Measurements from ENCODE around the gene DTHD1.

Gene DTHD1

GRCh38 chr4:36285784-36286480 lies 4.5 kb downstream of the DTHD1 start:
- H3K4me1 ChIP-seq (ENCODE audit: insufficient read depth, low read length) = no peaks in the 10 kb centered on the region
- H3K9ac ChIP-seq (ENCODE audit: low read depth, low read length) = no peak overlapping the region
- H3K9me3 ChIP-seq (ENCODE audit: control insufficient read depth, insufficient read depth, low read length) = no peaks in the 10 kb centered on the region
- no peaks in the 10 kb centered on the region for H3K36me3 ChIP-seq (ENCODE audit: insufficient read depth, low read length)

GRCh38 chr4:36286481-36286871 lies 5.1 kb downstream of the DTHD1 start:
- H3K4me1 ChIP-seq (ENCODE audit: insufficient read depth, low read length) = no peaks in the 10 kb centered on the region
- no peak overlapping the region for H3K9ac ChIP-seq (ENCODE audit: low read depth, low read length)
- H3K9me3 ChIP-seq (ENCODE audit: control insufficient read depth, insufficient read depth, low read length) = no peaks in the 10 kb centered on the region
- H3K36me3 ChIP-seq (ENCODE audit: insufficient read depth, low read length) = no peaks in the 10 kb centered on the region

DNA sequence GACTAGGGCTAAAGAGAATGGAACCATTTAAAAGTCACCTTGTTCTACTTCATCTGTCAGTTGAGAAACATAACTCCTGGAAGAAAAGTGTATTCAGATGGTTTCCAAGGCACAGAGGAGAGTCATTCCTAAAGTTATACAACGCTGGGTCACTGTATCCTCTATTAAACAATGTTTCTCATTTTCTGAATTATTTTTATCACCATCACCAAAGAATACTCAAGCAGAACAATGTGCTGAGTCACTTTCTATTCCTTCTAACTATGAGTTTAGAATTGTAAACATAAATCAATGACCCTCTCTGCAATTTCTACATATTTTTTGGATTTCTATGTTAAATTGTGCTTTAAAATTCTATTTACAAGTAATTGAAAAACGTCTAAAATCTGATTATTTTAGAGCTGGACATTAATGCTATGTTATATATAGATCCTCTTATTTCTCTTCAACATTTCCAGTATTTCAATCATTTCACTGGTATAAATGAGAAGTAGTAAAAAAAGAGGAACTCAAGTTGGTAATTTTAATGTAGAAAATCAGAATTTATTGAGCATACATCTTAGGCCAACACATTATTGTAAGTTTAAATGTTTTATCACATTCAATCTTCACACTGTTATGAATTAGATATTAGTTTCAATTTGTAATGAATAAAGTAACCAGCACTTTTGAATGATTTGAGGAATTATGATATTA lies 7.5 kb downstream of the DTHD1 start:
- Histone ChIP-seq H3K9ac (ENCODE audit: low read depth, low read length) (no peak overlapping the region), H3K36me3 (ENCODE audit: insufficient read depth, low read length) (no peaks in the 10 kb centered on the region), H3K9me3 (ENCODE audit: control insufficient read depth, insufficient read depth, low read length) (no peaks in the 10 kb centered on the region), H3K4me1 (ENCODE audit: insufficient read depth, low read length) (no peaks in the 10 kb centered on the region)

DNA sequence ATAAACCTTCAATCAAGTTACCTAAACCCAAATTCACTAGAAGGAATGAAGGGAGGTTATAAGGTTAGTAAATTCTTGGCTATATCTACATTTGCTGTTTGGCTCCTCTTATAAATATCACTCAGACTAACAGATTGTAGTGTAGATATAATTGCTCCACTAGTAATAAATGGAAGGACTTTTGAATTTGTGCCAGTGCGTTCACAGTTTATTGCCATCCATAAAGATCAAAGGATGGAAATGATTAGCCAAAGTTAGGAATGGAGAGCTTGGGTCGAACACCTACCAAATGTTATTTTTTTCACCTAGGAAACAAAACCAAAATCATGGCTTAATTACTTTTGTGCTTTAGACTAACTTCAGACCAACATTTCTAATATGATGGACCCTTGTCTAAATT lies 9.2 kb downstream of the DTHD1 start:
- no peak overlapping the region for H3K9ac ChIP-seq (ENCODE audit: low read depth, low read length)

DNA sequence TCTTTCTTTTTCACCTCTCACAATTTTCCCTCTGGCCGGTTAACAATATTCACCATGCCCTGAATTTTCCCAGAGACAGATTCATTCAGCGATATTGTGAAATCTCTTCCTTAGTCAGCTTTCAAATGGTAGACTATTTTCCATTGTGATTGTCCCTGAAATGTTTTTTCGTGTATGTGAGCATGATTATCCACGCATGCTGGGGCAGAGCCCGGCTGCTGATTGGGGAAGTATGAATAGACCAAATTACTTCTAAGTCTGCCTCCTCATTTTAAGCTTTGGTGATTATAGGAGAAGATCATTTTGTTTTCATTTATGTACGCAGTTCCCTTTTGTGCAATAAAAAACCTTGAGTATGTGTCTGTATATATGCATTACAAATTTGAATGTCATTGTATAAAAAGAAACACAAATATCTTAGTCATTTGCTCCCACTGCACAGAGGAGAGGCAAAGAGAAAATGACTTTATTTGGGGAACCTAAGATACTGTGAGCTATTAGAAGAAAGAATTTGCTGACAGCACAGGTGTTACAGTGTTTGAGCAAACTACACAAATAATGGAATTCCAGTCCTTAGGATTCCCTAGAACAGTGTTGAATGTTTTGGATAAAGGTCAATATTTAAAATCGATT lies 11.3 kb downstream of the DTHD1 start:
- Histone ChIP-seq H3K4me1 (ENCODE audit: insufficient read depth, low read length) (no peaks in the 10 kb centered on the region), H3K36me3 (ENCODE audit: insufficient read depth, low read length) (no peaks in the 10 kb centered on the region), H3K9me3 (ENCODE audit: control insufficient read depth, insufficient read depth, low read length) (no peaks in the 10 kb centered on the region), H3K9ac (ENCODE audit: low read depth, low read length) (no peak overlapping the region)

More for the DNA sequence above, 9.2 kb downstream of the DTHD1 start:
- Histone ChIP-seq H3K36me3 (ENCODE audit: insufficient read depth, low read length) (no peaks in the 10 kb centered on the region), H3K4me1 (ENCODE audit: insufficient read depth, low read length) (no peaks in the 10 kb centered on the region), H3K9me3 (ENCODE audit: control insufficient read depth, insufficient read depth, low read length) (no peaks in the 10 kb centered on the region)

GRCh38 chr4:36301127-36301526 lies 19.7 kb downstream of the DTHD1 start:
- Histone ChIP-seq H3K4me1 (ENCODE audit: insufficient read depth, low read length) (no peaks in the 10 kb centered on the region), H3K36me3 (ENCODE audit: insufficient read depth, low read length) (no peaks in the 10 kb centered on the region), H3K9ac (ENCODE audit: low read depth, low read length) (no peak overlapping the region), H3K9me3 (ENCODE audit: control insufficient read depth, insufficient read depth, low read length) (no peaks in the 10 kb centered on the region)

DNA sequence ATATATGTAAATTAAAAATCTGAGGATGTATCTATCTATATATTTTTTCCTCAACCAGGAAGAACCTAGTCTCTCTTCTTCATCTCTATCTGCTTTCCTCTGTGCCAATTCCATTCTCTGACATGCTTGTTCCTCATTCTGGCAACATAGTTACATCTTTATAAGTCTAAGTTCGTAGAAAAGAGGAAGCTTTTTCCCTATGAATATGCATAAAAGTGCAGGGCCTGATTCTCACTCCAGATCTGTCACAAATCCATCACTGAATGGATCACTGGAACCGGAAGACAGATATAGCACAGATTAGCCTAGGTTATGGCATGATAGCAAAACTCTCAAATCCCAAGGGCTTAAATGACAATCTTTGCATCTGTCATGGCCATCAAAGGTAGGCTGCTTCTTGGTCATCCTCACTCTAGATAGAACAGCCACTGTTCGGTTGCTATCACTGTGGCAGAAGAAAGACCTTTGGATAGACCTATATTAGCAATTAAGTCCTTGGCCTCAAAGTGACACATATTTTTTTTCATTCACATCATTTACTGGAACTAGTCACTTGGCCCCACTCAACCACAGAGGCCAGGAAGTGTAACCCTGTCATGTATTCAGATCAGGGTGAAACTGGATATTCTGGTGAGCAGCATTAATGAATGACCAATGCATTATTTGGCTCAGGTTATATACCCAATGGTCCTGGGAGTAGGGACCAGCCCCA lies 22.2 kb downstream of the DTHD1 start:
- no peak overlapping the region for H3K9ac ChIP-seq (ENCODE audit: low read depth, low read length)
- no peaks in the 10 kb centered on the region for H3K9me3 ChIP-seq (ENCODE audit: control insufficient read depth, insufficient read depth, low read length)
- no peaks in the 10 kb centered on the region for H3K36me3 ChIP-seq (ENCODE audit: insufficient read depth, low read length)
- no peaks in the 10 kb centered on the region for H3K4me1 ChIP-seq (ENCODE audit: insufficient read depth, low read length)

DNA sequence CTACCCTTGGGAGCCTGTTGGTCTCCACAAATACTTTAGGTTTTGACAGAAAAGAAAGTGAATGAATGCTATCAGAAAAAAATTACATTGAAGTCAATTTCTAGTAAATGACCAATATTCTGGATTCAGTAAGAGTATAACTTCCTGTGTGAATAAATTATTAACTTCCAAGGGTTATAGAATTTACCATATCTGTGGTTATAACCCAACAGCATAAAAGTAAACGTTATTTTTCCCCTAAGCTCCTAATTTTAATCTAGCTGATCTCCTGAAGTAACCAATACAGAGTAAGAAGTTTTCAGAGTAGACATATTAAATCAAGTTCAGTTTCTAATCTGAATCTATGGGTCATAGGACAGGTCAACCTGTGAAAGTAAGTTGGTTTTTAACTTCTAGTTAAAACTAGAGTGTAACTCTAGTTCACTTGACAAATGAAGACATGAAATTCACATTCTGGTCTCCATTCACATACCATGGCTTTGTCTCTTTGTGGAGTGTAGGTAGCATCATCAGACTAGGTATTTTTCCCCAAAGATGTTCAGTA lies 22.8 kb downstream of the DTHD1 start:
- H3K4me1 ChIP-seq (ENCODE audit: insufficient read depth, low read length) = no peaks in the 10 kb centered on the region
- no peaks in the 10 kb centered on the region for H3K36me3 ChIP-seq (ENCODE audit: insufficient read depth, low read length)

GRCh38 chr4:36308150-36308549 lies 26.7 kb downstream of the DTHD1 start:
- Histone ChIP-seq H3K9ac (ENCODE audit: low read depth, low read length) (no peak overlapping the region), H3K36me3 (ENCODE audit: insufficient read depth, low read length) (no peaks in the 10 kb centered on the region), H3K4me1 (ENCODE audit: insufficient read depth, low read length) (no peaks in the 10 kb centered on the region)

More for the DNA sequence above, 22.8 kb downstream of the DTHD1 start:
- Histone ChIP-seq H3K9me3 (ENCODE audit: control insufficient read depth, insufficient read depth, low read length) (no peaks in the 10 kb centered on the region), H3K9ac (ENCODE audit: low read depth, low read length) (no peak overlapping the region)

GRCh38 chr4:36310216-36310615 lies 28.8 kb downstream of the DTHD1 start:
- no peaks in the 10 kb centered on the region for H3K4me1 ChIP-seq (ENCODE audit: insufficient read depth, low read length)
- H3K9ac ChIP-seq (ENCODE audit: low read depth, low read length) = no peak overlapping the region

More at GRCh38 chr4:36308150-36308549, 26.7 kb downstream of the DTHD1 start:
- H3K9me3 ChIP-seq (ENCODE audit: control insufficient read depth, insufficient read depth, low read length) = no peaks in the 10 kb centered on the region

DNA sequence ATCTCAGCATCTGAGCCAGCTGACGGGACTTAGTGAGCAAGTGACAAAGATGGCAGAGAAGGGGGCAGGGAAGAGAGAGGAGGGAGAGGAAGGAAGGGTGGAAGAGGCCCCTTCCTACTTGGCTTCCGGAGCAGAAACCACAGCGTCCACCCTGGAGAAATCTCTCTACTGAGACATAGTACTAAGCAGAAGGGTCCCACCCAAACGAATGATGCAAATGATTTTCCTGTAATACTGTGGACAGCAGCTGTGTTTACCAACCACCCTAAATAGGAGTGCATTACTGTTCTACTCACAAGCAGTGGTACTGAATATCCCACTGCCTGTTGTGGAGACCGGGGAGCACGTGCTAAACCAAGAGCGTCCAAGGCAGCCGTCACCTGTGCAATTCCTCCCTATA lies 29.4 kb downstream of the DTHD1 start:
- no peaks in the 10 kb centered on the region for H3K4me1 ChIP-seq (ENCODE audit: insufficient read depth, low read length)
- H3K9ac ChIP-seq (ENCODE audit: low read depth, low read length) = no peak overlapping the region
- no peaks in the 10 kb centered on the region for H3K36me3 ChIP-seq (ENCODE audit: insufficient read depth, low read length)
- no peaks in the 10 kb centered on the region for H3K9me3 ChIP-seq (ENCODE audit: control insufficient read depth, insufficient read depth, low read length)

More at GRCh38 chr4:36310216-36310615, 28.8 kb downstream of the DTHD1 start:
- Histone ChIP-seq H3K36me3 (ENCODE audit: insufficient read depth, low read length) (no peaks in the 10 kb centered on the region), H3K9me3 (ENCODE audit: control insufficient read depth, insufficient read depth, low read length) (no peaks in the 10 kb centered on the region)

- H3K36me3 ChIP-seq (ENCODE audit: insufficient read depth, low read length) = no peaks in the 10 kb centered on the region
- no peaks in the 10 kb centered on the region for H3K9me3 ChIP-seq (ENCODE audit: control insufficient read depth, insufficient read depth, low read length)
- H3K4me1 ChIP-seq (ENCODE audit: insufficient read depth, low read length) = no peaks in the 10 kb centered on the region
- H3K9ac ChIP-seq (ENCODE audit: low read depth, low read length) = no peak overlapping the region
These were observed 31.1 kb downstream of the DTHD1 start for GRCh38 chr4:36312511-36312910.

DNA sequence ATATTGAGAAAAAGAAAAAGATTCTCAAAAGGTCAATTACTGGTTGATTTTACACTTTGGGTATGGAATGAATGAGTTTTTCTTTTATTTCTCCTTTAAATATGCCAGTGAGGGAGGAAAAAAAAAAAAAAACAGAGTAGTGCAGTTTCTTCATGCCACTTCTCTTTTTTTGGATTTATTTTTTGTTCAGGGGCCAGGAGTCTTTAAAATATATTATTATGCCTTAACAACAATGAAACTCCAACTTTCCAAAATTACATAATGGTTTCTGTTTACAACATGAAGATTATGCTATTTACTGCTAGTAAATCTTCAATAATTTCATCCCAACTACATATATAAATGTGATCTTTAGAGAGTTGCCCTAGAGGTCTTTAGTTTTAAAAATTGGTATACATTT lies 31.9 kb downstream of the DTHD1 start:
- Histone ChIP-seq H3K36me3 (ENCODE audit: insufficient read depth, low read length) (no peaks in the 10 kb centered on the region), H3K9ac (ENCODE audit: low read depth, low read length) (no peak overlapping the region), H3K9me3 (ENCODE audit: control insufficient read depth, insufficient read depth, low read length) (no peaks in the 10 kb centered on the region), H3K4me1 (ENCODE audit: insufficient read depth, low read length) (no peaks in the 10 kb centered on the region)

DNA sequence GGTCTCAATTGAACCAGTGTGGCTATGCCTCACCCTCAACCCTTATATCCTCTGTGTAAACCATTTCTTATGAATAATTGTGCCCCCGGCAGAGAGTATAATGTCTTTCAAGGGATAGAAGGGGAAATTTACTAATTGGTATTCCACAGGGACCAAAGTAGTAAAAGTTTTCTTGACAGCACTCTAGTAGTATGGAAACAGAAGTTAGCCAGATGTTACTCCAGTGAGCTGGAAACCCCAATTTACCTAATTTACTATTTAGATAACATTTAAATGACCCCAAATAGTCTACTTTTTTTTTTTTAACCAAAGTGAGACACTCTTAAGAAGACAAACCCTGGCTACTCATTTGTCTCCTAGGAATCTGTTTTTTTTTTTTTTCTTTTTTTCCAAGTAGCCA lies 32.3 kb downstream of the DTHD1 start:
- no peaks in the 10 kb centered on the region for H3K9me3 ChIP-seq (ENCODE audit: control insufficient read depth, insufficient read depth, low read length)
- H3K4me1 ChIP-seq (ENCODE audit: insufficient read depth, low read length) = no peaks in the 10 kb centered on the region
- no peak overlapping the region for H3K9ac ChIP-seq (ENCODE audit: low read depth, low read length)
- no peaks in the 10 kb centered on the region for H3K36me3 ChIP-seq (ENCODE audit: insufficient read depth, low read length)
